22Rv1 (cell line): ENCODE results near the gene TTLL7.

ENCODE experiments used
- ZFX ChIP-seq: fragments of 450-650 bp; IDR thresholded peaks from 2 replicates; pipeline ENCODE4 v1.6.1; 2017; ENCODE audit warnings: antibody characterized with exemption, borderline replicate concordance
- TF ChIP-seq, protein P1 (sequence below): fragments of 450-650 bp; IDR thresholded peaks from 2 replicates; pipeline ENCODE4 v1.5.1; 2017; ENCODE audit warnings: mild to moderate bottlenecking

DNA sequence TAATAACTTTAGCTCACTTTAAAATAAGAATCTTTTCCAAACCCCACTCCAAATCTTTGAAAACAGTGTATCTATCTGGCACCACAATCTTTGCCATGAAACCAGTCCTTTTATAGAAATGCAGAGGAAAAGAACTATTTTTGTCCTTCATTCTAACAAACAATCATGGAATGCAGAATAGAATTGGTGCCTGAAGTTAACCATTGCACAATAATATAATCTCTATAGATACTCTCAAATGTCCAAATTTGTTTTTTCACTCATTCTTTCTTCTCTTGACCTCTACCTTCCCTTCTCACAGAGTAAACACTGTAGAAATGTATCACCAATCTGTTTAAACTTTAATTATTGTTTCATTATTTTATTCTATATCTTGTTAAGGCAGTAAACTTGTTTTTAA is 34.8 kb downstream of the TTLL7 start:
- TF ChIP-seq, protein P1, sequence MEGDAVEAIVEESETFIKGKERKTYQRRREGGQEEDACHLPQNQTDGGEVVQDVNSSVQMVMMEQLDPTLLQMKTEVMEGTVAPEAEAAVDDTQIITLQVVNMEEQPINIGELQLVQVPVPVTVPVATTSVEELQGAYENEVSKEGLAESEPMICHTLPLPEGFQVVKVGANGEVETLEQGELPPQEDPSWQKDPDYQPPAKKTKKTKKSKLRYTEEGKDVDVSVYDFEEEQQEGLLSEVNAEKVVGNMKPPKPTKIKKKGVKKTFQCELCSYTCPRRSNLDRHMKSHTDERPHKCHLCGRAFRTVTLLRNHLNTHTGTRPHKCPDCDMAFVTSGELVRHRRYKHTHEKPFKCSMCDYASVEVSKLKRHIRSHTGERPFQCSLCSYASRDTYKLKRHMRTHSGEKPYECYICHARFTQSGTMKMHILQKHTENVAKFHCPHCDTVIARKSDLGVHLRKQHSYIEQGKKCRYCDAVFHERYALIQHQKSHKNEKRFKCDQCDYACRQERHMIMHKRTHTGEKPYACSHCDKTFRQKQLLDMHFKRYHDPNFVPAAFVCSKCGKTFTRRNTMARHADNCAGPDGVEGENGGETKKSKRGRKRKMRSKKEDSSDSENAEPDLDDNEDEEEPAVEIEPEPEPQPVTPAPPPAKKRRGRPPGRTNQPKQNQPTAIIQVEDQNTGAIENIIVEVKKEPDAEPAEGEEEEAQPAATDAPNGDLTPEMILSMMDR, result no peak
- no peak for TF ChIP-seq ZFX
